Fibroblast of the aortic adventitia (primary cell): ENCODE data around the gene SFT2D1. TPM values are rescaled to one million over a fixed set of nuclear protein-coding genes. Genes with fewer than 3 reads are reported as not detected.

ENCODE experiments used
- DNase-seq: peaks from one replicate; pipeline ENCODE4 v3.0.0-alpha.2; 2010; ENCODE audit warnings: low read depth
- H3K4me3 ChIP-seq: 2 replicates; pipeline ENCODE4 v1.5.1; 2011; ENCODE audit warnings: low read depth, mild to moderate bottlenecking, control low read depth, low read length, moderate library complexity
- total RNA-seq: library from RNA; depleted of rRNA; stranded (reverse); fragments of >200 nt; gene quantifications from 2 replicates; pipeline ENCODE4 v1.2.3, GENCODE V29; 2012; ENCODE audit warnings: low replicate concordance
- TF ChIP-seq, protein P1 (sequence below): IDR thresholded peaks from 2 replicates; pipeline ENCODE4 v1.5.1; 2011; ENCODE audit warnings: mild to moderate bottlenecking, low read length, control low read depth, inconsistent platforms; ENCODE audit not compliant: insufficient read depth

Gene SFT2D1
- total RNA-seq, 1 donor = 37.7 TPM

DNA sequence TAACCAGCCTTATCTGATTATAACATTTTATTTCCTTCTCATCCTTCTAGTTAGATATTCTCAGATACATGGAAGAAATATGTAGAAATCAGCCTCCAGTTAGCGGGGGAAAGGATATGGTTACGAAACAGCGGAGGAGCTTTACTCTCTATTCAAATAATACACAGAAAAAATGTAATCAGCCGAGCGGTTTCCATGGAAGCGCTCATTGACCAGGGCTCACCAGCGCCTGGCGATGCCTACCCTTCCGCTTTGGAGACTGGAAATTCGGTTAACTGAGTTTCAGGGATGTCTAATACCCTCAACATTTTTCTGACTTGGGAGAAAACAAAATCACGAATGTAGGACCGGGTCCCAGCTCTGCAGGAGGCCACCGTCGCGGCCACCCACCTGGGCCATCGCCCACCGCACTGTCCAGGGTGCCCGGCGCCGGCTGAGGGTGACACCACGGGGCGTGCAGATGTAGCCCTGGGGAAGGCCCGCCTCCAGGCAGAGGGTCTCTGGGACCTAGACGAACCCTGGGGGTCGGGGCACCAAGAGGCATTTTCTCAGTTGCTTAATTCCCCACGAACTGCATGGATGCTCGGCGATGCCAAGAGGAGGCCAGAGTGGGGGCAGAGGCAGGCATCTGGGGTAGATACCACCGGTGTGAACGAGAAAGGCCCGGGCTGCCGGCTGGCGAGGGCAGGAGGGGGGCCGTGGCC, 35.8 kb downstream of the SFT2D1 start:
- no peak for DNase-seq
- TF ChIP-seq, protein P1, sequence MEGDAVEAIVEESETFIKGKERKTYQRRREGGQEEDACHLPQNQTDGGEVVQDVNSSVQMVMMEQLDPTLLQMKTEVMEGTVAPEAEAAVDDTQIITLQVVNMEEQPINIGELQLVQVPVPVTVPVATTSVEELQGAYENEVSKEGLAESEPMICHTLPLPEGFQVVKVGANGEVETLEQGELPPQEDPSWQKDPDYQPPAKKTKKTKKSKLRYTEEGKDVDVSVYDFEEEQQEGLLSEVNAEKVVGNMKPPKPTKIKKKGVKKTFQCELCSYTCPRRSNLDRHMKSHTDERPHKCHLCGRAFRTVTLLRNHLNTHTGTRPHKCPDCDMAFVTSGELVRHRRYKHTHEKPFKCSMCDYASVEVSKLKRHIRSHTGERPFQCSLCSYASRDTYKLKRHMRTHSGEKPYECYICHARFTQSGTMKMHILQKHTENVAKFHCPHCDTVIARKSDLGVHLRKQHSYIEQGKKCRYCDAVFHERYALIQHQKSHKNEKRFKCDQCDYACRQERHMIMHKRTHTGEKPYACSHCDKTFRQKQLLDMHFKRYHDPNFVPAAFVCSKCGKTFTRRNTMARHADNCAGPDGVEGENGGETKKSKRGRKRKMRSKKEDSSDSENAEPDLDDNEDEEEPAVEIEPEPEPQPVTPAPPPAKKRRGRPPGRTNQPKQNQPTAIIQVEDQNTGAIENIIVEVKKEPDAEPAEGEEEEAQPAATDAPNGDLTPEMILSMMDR = no peak
- H3K4me3 ChIP-seq = no peak overlapping the region

DNA sequence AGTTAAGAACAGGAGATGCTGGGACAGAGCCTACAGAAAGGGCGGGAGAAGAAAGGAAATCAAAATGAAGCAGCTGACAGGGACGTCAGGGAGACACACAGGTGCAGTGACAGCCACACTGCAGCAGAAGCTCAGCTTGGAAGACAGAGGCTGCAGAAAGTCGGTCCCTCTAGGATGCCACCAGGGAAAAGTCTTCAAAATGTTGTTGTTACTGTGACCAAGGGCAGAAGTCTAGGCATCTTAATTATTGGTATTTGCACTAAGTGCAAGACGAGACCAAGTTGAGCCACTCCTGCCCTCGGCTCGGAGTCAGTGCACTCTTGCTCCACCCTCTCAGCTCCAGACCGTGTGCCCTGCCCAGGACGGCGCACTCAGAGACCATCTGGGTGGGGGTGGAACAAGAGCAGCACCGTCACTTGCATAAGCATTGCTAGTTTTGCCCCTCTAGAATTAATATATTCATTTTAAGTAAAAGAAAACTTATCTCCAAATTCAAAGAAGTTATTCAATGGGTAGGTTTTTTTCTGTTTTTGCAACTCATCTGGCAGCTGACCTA, 36.7 kb downstream of the SFT2D1 start:
- no peak overlapping the region for H3K4me3 ChIP-seq
- TF ChIP-seq, protein P1 = no peak
- no peak for DNase-seq

DNA sequence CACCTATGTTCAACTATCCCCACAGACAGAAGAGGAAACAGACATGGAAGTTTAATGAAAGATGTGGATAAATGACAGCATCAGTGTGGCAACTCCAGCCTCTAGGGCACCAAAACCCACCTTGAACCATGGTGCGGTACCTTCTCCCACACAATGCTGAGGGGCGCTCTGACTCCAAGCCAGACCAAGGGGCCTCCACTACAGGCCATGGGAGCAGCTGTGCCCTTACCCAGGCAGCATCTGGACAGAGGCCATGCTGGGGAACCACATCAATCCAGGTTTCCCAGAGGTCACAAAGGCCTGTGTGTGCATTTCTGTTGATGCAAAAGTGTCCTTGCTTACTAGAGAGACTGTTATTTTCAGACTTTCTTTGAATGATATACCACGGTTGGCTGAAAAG, 38.2 kb downstream of the SFT2D1 start:
- DNase-seq = no peak
- TF ChIP-seq, protein P1 = no peak
- H3K4me3 ChIP-seq = no peak overlapping the region

DNA sequence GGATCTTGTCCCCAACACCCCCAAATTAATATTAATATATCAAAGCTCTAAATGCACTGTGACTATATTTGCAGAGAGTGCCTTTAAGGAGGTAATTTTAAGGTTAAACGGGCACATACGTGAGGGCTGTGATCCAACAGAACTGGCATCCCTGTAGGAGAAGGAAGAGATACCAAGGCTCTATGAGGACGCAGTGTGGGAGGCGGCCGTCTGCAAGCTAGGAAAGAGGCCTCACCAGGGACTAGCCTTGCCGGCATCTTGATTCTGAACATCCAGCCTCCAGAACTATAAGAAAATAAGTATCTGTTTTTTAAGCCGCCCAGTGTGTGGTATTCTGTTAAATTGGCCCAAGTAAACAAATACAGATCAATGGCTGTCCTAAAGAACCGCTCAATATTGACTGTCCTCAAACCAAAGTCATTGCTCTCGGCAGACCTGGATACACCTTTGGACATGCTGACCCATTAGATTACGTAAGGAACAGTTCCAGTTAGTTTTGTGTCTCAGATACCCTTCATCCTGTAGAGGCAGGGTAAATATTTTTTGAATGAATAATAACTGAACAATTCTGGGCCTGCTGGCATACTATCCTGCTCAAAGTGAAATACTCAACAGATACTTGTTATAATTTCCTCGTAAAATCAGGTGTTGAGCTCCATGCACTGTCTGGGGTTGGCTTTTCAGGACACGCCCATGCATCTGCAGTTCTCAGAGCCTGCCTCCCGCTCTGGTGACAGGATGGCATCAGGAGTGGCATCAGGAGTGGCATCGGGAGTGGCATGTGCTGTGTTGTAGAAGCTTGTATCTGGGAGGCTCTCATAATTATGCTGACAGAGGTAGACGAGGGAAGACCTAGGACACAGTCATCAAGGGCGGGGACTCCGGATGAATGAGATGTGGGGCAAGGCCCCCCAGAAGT, 40.5 kb downstream of the SFT2D1 start:
- TF ChIP-seq, protein P1 = no peak
- H3K4me3 ChIP-seq = no peak overlapping the region
- no peak for DNase-seq

DNA sequence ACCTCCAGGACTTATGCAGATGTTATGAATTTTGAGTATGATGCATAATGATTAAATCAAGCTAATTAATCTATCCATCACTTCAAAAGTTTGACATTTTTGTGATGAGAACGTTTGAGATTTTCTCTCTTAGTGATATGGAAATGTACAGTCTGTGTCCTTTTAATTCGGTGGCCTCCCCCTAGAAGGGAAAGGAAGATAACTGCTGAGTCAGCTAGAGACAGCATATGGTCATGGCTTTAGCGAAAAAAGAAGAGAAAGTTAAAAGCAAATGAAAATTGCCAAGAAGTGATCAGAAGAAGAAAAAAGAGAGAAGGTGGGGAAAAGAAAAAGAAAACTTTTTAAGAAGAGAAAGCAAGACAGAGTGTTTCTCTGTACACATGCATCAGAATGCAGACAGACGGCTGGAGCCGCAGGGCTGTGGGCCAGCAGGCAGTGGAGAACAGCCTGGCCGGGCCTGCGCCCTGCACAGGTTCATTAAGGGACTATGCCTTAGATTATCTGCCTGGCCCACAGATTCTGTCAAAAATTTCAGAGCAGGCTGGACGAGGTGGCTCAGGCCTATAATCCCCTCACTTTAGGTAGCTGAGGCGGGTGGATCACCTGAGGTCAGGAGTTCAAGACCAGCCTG, 41.9 kb downstream of the SFT2D1 start:
- H3K4me3 ChIP-seq = no peak overlapping the region
- DNase-seq = no peak
- TF ChIP-seq, protein P1 = no peak

DNA sequence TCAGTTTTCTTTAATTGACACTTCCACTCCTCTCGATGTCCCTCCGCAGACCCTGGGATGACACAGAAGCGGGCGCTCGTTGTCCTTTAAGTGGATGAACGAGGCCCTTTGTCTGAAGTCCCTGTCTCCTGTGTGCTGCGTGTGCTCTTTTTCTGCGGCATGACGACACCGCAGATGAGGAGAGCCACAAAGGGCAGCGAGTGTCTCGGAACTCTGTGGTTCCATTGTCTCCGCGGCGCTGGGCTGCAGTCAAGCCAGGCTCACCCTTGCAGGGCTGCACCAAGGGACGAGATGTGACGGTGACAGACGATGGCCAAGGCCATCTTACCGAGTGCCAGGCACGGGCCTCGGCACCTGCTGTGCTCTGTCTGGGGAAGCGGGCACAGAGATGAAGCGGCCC, 44.7 kb downstream of the SFT2D1 start:
- no peak overlapping the region for H3K4me3 ChIP-seq
- no peak for DNase-seq
- TF ChIP-seq, protein P1 = no peak
